ENCODE results near the gene ZNRF1.

DNA sequence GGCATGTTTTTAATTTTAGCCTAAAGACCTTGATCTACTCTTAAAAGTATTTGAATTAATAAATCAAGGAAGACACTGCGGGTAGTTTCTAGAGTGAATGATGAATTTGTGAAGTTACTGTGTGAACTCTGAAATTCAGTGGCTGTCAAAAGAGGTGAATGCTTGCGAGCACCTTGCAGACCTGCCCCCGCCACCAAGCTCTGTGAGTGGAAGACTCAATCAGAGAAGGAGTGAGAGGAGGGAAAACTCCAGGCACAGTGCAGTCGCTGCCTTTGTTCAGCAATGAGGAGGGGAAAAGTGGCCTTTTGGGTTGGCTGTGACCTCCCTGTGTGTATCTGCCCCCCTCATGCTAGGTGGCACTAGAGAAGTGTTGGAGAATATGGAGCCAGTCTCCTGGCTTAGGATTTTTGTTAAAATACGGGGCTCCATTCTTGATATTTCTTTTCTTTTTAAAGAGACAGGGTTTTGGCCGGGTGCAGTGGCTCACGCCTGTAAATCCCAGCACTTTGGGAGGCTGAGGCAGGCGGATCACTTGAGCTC, 64.8 kb downstream of the ZNRF1 start:
- TF ChIP-seq POLR2AphosphoS5 (IDR thresholded peaks at IDR 0.05; ENCODE audit: borderline replicate concordance, low read depth, low read length), result no peak
- TF ChIP-seq EZH2 (IDR thresholded peaks at IDR 0.05), result no peak
- TF ChIP-seq FOXP2 (optimal IDR thresholded peaks at IDR 0.05; ENCODE audit: control extremely low read depth, extremely low read length, insufficient read depth), result no peak
